GM19025 (cell line): ENCODE measurements around the gene SCUBE2.

Experiments used
- ATAC-seq: cut with Tn5 transposase; IDR thresholded peaks from one replicate; pipeline ENCODE4 v1.9.1; 2021; ENCODE audit warnings: mild to moderate bottlenecking, low read depth, moderate library complexity; ENCODE audit not compliant: unreplicated experiment

SCUBE2 gene

DNA sequence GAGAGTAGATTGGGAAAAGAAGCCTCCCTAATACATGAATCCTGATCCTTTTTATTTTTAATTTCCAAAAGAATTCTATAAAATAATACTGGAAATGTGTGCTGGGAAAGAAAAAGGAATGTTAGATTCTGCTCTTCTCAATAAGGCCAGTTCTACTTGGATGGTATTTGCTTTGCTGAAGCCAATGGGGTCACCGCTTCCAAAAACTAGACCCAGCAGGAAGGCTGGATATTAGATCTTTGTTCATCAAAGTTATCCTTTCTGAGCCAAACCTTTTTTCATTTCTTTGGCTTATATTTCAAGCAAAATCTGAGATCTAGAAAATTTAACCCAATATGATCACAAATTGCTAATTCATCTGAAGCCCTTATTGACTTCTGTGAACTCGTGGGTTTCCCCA lies 41.4 kb downstream of the SCUBE2 start:
- no peak for ATAC-seq

DNA sequence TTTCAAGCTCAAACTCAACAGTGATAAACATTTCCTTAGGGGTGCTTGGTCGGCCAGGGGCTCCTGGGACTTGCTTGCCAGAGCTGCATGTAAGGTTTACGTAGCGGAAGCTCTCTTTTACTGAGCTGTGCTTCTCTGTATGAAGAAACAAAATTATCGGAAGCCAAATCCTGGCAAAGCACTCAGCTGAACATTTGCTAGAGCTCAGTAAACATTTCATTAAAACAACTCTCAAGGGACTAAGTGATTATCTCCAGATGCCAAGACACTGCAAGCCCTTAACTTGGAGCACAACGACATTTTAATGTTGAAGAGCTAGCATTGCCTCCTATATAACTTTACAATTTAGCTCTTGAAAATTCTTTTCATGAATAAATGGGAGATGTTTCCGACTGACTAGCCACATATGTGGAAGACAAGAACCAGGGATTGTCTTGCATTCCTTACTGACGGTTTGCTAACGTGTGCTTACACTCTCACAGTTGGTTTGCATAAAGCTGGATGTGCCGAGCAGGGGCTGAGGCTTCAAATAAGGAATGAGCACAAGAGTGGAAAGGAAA lies 43.4 kb downstream of the SCUBE2 start:
- ATAC-seq: no peak

DNA sequence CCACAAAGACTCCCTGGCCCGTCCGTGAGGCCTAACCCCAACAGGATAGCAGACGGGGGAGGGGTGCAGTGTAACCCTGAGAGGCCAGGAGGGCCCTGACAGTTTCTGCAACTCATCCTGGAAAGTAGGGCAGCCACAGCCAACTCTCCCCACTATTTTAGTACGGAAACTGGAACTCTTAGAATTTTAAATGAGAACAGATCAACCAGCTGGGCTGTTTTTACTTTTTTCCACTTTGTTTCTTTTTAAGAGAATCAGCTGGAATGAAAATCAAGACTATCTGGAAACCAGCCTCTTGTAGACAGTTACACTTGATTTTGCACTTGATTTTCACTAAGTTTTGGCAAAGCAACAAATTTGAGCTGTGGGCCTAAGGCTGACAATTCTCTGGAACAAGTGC lies 44.9 kb downstream of the SCUBE2 start:
- no peak for ATAC-seq

DNA sequence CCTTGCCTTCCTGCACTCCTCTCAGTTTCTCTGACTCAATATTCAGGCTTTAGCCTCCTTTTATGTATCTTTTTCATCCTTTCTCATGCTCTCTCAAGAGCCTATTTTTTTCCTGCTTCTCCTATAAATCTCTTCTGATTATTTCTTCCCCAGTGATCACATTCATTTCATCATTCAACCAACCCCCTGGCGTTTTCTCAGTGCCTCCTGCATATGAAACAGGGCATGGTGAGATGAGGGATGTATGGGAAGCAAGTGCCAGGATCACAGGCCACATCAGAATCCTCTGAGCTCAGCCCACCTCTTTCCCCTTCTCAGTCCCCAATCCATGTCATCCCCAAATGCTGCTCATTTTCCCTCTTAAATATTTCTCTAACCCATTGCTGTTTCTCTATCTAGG lies 48.9 kb downstream of the SCUBE2 start:
- no peak for ATAC-seq

DNA sequence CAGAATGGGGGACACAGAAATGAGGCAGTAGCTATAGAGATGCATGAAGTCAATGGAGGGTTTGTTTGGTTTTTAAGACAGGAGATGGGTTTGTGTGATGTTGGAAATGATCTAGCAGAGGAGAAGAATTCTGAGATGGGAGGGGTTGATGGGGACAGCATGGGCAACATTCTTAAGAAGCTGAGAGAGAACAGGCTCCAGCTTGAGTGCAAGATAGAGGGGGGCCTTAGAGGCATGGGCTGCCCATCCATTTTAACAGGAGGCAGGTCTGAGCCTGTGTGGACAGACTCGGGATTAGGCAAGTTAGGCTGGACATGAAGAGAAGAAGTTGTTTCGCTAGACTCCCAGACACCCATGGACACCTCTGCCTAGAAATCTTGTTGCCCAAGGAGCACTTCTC lies 49.7 kb downstream of the SCUBE2 start:
- ATAC-seq: no peak

DNA sequence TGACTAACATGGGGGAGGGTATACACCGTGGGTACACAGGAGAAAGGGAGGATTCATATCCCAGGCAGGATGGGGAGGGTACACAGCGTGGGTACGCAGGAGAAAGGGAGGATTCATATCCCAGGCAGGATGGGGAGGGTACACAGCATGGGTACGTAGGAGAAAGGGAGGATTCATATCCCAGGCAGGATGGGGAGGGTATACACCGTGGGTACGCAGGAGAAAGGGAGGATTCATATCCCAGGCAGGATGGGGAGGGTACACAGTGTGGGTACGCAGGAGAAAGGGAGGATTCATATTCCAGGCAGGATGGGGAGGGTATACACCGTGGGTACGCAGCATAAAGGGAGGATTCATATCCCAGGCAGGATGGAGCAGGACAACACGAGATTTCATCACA lies 51.0 kb downstream of the SCUBE2 start:
- ATAC-seq: no peak

DNA sequence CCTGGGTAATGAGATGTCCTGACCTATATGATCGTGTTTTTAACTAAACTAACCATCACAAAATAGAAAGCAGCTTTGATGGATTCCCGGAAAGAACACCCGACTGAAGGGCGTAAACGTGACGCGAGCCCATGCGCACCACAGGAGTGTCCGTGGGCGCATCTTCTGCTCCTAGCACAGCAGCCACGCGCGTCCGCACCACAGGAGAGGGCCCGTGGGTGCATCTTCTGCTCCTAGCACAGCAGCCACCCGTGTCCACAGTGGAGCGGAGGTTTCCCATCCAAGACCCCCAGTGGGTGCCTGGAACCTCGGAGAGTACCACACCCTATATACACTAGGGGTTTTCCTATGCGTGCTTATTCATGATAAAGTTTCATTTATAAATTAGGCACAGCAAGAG lies 51.5 kb downstream of the SCUBE2 start:
- no peak for ATAC-seq

DNA sequence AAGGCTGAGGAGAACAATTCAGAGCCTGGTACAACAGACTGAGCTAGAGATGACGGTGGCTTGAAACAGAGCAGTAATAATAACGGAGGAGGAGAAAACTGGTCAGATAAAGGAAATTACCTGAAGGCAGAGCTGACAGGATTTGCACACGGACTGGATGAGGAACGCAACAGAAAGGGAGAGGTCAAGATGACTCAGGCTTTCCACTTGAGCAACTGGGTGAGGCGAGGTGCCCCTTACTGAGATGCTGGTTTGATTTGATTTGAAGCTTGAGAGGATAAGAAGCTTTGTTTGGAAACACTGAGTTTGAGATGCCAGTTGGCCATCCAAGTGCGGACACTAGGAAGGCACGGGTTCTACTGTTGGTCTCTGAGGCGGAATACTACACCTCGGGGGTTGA lies 52.2 kb downstream of the SCUBE2 start:
- ATAC-seq: no peak

DNA sequence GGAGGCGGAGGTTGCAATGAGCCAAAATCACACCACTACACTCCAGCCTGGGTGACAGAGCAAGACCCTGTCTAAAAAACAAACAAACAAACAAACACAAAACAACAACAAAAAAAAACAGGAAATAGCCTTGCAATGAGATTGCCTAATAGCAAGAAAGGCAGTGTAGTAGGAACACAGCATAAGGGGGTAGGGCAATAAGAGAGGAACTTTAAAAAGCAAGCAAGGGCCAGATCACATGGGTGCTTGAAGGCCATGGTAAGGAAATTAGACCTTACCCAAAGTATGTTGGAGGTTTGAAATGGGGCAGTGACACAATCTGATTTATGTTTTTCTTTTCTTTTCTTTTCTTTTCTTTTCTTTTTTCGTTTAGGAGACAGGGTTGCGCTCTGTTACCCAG lies 52.9 kb downstream of the SCUBE2 start:
- no peak for ATAC-seq

DNA sequence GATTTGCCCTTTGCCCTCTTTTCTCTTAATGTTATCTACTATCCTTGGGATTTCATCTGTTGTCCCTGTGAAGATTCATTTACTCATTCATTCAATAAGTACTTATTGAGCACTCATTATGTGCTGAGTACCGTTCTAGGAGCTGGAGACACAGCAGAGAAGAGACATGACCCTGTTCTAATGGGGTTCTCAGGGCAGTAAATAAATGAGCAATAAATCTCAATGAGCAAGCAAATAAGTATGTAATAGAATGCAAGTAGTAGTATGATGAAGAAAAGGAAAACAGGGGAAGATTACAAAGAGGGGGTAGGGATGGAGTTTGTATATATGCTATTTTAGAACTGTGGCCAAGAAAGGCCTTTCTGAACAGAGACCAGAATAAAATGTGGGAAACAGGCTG lies 53.4 kb downstream of the SCUBE2 start:
- ATAC-seq: no peak

DNA sequence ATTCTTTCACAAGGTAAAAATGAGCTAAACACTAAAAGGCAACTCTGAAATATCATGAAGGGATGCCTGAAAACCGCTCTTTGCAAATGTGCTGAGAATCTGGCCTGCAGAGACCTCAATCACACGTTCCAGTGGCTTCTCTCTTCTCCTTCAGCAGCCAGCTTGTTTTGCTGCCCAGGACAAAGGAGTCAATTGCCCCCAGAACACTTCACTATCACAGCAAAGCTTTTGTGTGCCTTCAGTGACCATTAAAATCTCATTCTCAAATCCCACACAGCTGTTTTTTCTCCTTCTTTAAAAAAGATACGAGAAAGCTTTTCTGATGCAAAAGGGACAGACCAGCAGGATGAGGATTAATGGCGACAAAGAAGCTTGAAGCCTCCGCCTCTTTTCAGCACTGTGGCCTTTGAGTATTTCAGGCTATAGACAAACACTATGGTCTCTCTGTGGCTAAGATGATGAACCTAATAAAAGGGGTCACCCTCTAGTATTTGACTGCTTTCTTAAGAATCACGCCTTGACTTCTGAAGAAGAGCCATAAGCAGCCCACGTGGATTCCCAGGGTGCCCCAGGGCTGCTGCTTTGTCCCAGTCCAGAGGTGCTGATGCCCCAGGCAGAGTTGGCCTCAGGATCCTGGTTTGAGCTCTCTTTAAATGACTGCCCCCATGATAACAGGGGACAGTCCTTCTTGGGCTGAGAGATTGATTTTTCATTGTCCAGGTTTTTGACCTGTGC lies 54.2 kb downstream of the SCUBE2 start:
- no peak for ATAC-seq

DNA sequence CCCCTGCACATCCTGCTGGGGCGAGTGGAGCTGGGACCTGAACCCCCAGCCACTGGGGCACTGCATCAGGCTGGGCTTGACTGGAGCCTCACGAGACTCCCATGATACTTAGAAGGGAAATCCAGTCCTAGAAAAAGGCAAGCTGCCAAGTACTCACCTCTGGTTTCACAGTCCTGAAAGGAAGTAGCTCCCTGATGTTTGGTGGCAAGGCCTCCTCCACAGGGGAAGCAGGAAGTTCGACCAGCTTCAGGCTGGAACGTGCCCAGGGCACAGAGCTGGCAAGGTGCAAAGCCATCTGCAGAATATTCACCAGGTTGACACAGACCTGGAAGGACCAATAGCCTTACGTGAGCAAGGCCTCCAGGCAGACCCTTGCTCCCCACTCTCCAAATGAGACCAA lies 60.8 kb downstream of the SCUBE2 start:
- ATAC-seq: no peak

DNA sequence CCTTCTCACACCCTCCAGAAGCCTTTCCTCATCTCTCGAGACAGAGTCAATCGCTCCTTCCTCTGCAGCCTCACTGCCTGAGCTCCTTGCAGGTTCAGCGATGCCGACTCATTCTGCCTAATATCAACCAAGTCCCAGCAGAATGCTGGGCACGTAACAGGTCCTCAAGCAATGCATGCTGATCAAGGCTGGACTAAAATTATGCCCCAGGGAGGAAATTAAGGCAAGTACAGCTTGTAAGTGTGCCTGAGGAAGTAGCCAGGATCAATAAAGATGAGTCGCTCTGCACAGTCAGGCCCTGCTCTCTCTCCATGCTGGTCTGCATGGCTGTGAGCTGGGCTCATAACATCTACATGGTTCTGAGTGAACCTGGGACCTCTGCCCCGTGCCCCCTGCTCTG lies 62.0 kb downstream of the SCUBE2 start:
- no peak for ATAC-seq

DNA sequence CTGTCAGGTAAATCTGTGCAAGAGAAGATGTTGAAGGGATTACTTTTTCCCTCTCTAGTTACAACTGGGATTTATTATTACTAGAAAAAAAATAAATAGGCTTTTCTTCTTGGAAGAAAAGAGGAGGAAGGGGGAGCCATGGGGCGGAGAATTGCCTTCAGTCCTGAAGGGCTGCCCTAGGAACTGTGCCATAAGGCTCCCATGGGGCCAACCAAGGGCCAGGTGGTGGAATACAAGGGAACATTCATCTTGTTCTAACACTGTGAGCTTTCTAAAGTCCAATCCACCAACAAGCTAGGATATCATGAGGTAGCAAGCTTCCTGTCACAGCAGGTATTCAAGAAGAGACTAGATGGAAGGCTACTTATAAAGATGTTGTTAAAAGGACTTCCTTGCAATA lies 62.8 kb downstream of the SCUBE2 start:
- no peak for ATAC-seq

DNA sequence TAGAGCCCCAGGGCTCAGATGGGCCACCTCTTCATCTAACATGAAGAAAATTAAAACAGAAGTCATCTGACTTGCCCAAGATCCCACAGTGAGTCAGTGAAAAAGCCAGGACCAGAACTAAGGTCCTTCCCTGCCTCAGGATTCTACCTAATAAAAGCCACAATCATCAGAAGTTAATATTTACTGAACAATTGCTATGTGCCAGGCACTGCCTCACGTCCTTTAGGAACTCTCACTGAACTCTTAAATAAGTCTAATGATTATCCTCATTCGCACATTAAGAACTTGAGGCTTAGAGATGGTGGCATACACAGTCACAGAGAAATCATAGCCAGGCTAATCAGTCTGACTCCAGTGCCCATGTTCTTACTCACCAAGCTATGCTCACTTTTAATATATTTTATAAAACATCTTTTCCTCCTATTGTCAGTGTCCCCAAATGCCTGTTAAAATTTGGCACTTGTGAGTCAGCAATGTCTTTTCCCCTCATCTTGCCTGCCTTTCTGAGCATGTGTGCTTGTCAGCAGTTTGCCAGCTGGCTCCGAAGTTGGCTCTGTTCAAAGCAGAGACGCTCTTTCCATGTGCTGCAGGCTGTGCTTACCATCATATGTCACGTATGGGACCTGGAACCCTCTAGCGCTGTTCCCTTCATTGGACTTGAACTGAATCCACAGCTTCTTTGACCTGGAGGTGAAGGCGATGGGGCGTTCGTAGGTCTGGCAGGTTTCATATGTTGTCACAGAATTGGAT lies 66.1 kb downstream of the SCUBE2 start:
- ATAC-seq: no peak

DNA sequence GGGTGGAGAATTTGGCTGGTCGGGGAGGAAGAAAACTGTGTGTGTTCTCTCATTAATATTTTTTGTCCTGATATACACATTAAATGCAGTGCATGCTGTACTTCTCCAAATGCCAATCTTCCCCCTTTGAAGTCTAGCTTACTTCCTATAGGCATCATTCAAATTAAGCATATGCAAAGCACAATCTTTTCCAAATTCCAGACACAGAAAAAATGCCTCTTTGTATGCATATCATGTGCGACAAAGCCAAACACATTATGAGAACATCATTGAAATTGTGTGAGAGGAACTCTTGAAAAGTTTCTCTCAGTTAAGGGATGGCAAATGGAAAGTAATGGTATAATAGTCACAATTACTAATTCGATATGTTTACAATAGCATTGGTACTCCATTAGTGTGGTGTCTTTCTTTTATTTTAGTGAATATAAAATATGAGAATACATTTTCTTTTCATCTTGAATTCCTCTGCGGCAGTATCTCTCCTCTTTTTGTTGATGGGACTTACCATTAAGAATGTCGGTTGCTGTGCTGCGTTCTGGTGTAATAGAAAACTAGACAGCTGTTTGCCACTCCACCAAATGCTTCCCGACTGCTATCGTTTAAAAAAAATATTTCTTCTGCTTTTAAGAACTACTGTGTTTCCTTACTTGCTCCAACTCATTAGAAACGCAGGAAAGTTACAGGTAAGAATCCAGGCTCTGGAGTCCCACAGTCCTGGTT lies 68.3 kb downstream of the SCUBE2 start:
- no peak for ATAC-seq

DNA sequence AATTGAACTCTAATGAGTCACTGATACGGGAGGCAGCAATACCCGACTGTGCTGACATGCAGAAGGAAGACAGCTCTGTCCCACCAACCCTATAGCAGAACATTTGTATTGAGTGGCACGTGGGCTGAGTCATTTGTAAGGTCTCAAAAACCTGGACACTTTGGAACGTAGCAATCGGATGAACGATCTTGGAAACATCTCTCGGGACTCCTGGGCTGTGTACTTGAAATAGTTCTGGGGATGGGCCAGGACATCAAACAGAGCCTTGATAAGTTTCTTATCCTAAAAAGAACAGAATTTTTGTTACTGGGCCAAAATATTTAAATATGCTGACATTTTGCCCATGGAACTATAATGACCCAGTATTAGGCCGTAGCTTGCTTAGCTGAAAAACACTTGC lies 70.5 kb downstream of the SCUBE2 start:
- no peak for ATAC-seq

DNA sequence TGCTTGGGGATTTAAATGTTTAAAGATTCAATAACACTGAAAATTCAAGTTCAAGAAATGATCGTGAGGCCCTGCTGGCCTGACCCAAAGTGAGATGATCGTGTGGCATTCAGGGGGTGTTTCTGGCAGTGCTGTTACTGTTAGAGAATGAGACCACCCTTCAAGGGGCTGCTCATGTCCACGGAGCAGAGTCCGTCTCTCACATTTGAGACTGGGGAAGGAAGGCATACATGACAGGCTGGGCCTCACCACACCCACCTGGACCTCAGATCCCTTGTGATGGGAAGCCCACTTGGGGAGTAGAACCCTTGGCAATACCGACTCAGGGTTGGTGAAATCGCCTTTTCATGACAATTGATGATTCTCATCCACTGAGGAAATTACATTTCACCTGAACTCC lies 71.5 kb downstream of the SCUBE2 start:
- ATAC-seq: no peak

DNA sequence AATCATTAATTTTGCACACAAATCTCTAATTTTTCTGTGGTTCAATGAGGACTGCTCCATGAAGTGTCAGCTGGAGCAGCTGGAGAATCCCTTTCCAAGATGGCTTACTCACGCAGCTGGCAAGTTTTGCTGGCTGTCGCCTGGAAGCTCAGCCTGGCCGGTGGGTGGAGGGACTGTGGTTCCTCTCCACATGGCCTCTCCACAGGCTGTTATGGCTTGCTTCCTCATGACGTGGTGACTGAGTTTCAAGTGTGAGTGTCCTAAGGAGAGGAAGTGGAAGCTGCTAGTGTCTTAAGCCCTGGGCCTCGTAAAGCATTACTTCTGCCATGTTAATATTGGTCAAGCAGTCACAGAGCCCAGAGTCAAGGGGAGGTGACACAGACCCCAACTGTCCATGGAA lies 73.6 kb downstream of the SCUBE2 start:
- ATAC-seq: no peak

DNA sequence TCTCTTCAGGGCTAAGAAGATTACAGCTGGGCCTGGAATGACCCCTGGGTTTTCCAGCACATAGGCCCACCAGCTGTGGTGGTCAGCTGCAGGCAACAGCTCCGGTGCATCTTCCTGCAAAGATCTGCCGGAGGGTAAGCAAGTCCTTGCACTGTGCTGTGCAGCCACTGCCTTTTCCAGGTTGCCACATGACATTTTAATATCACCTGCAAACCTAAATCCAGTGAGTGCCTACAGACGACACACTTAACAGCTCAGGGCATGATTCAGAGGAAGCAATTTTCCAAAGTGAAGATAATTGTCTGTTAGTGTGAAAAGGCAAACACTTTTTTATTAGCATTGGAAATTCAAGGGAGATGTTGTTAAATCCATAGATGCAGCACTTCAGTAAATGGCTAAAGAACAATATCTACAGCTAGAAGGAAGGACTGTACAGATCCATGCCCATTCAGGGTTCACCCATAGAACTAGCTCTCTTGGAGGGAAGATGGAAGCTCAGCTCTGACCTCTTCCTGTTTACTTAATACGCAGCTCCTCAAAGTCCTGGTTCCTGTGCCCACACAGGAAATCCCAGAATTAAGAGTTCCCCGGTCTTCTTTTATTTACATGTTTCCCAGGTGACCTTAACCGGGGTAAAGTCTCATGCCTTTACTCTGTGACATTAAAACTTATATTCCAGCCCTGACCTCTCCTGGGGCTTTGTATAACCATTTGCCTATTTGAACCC lies 74.3 kb downstream of the SCUBE2 start:
- ATAC-seq: no peak

DNA sequence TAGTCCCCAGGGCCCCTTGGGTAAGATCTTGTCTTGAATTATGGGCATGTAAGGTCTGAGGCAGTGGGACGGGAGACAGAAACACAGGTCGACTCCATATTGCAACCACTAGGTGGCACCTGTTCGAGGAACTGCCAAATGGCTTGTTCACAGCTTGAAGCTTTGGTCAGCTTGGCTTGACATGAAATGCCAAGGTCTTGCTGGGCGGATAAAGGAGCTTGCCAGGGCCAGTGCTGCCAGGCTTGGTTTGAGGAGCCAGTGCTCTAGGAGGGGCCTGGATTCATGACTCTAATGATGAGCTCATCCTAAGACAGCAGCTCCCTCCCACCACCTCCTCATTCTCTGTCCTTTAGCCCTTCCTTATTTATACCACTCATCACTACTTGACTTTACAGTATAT lies 75.7 kb downstream of the SCUBE2 start:
- ATAC-seq: no peak
